Ascending aorta (tissue), 2 donors: ENCODE data around the gene SLC25A45. TPM values are rescaled to one million over a fixed set of nuclear protein-coding genes. Genes with fewer than 3 reads are reported as not detected.

Experiments
- DNase-seq, 2 donors: peaks; one replicate each; pipeline ENCODE4 v3.0.0-alpha.2; 2019; ENCODE audit warnings: low spot score in 2 of 2
- H3K27ac ChIP-seq, 2 donors: fragments of 200-600 bp; sonication (generic); one replicate each; pipeline ENCODE4 v1.5.1; 2016 to 2017; ENCODE audit warnings: mild to moderate bottlenecking in 1 of 2
- H3K27me3 ChIP-seq: fragments of 200-600 bp; sonication (generic); one replicate; pipeline ENCODE4 v1.5.1; 2017
- H3K36me3 ChIP-seq, 2 donors: fragments of 200-600 bp; sonication (generic); one replicate each; pipeline ENCODE4 v1.5.1; 2016
- H3K4me1 ChIP-seq, 2 donors: fragments of 200-600 bp; sonication (generic); one replicate each; pipeline ENCODE4 v1.5.1; 2016 to 2017; ENCODE audit warnings: mild to moderate bottlenecking in 1 of 2
- H3K4me3 ChIP-seq, 2 donors: fragments of 200-600 bp; sonication (generic); one replicate each; pipeline ENCODE4 v1.5.1; 2016 to 2017; ENCODE audit warnings: mild to moderate bottlenecking in 1 of 2
- H3K9me3 ChIP-seq, 2 donors: fragments of 200-600 bp; sonication (generic); one replicate each; pipeline ENCODE4 v1.5.1; 2016
- CTCF ChIP-seq, 3 experiments: fragments of 200-600 bp in 2 of 3; fragments of 450-650 bp in 1 of 3; sonication (generic) in 2 of 3; IDR thresholded peaks; one replicate each; pipeline ENCODE4 v1.5.1; 2016 to 2019; ENCODE audit warnings: antibody characterized with exemption in 3 of 3, mild to moderate bottlenecking in 1 of 3, moderate library complexity in 1 of 3
- intact Hi-C: fragments of 100-400 bp; cut with DNase I; formaldehyde crosslinking; loops from one replicate; pipeline ENCODE4 v1.15.1; 2023
- total RNA-seq: library from RNA; depleted of rRNA; stranded (reverse); fragments of >200 nt; gene quantifications from one replicate; pipeline ENCODE4 v1.1.0, GENCODE V29; 2016

The SLC25A45 gene
- total RNA-seq, 1 donor from 2014 or later, result 11.4 TPM

- no peaks in the 10 kb centered on the region for H3K9me3 ChIP-seq
- H3K4me3 ChIP-seq, result no peak overlapping the region
- no peak overlapping the region for H3K27ac ChIP-seq
- DNase-seq, result no peak
- intact Hi-C loops, result loop anchor here (1.0 kb wide), 1 partner anchor 15 kb away; no protein-coding TSS in a partner anchor
- no peak for TF ChIP-seq CTCF (IDR thresholded peaks at IDR 0.05)
- no peaks in the 10 kb centered on the region for H3K36me3 ChIP-seq
- H3K4me1 ChIP-seq, result peaks cover 0 to 18% of the 10 kb centered on the region in 2 donors
- no peaks in the 10 kb centered on the region for H3K27me3 ChIP-seq
Observed at GRCh38 chr11:65330544-65330943, 51.9 kb downstream of the SLC25A45 start.

GRCh38 chr11:65329944-65330403 lies 52.5 kb downstream of the SLC25A45 start:
- H3K27me3 ChIP-seq, result no peaks in the 10 kb centered on the region
- peak; percentile 66 to 73 (median 67) for TF ChIP-seq CTCF (IDR thresholded peaks at IDR 0.05)
- intact Hi-C loops, result loop anchor here (1.0 kb wide), 1 partner anchor 15 kb away; no protein-coding TSS in a partner anchor
- no peaks in the 10 kb centered on the region for H3K9me3 ChIP-seq
- H3K4me3 ChIP-seq, result no peak overlapping the region
- DNase-seq, result peak in 1 of 2 donors; percentile 94
- no peaks in the 10 kb centered on the region for H3K36me3 ChIP-seq
- no peak overlapping the region for H3K27ac ChIP-seq
- H3K4me1 ChIP-seq, result peaks cover 0 to 13% of the 10 kb centered on the region in 2 donors

- H3K9me3 ChIP-seq, result no peaks in the 10 kb centered on the region
- no peak overlapping the region for H3K27ac ChIP-seq
- H3K4me3 ChIP-seq, result no peak overlapping the region
- H3K36me3 ChIP-seq, result no peaks in the 10 kb centered on the region
- intact Hi-C loops, result no loop called here
- no peaks in the 10 kb centered on the region for H3K27me3 ChIP-seq
- peaks cover 0 to 8% of the 10 kb centered on the region in 2 donors for H3K4me1 ChIP-seq
- DNase-seq, result no peak
- TF ChIP-seq CTCF (IDR thresholded peaks at IDR 0.05), result no peak
Observed at GRCh38 chr11:65329478-65329877, 53.0 kb downstream of the SLC25A45 start.

DNA sequence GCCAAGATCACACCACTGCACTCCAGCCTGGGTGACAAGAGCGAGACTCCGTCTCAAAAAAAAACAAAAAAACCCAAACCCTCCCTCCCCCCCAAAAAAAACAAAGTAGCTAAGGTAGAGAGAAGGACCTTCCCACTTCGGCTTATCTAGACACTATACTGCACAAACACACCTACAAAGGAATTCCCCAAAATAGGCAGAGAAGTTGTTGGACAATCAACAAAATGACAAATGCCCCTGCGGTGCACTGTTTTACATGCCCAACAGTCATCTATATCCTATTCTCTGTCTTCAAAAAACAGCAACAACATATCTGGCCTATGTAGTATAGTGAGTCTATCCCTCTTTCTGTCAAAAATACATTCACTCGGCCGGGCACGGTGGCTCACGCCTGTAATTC lies 55.4 kb downstream of the SLC25A45 start:
- TF ChIP-seq CTCF (IDR thresholded peaks at IDR 0.05), result no peak
- DNase-seq, result no peak
- peaks cover 0 to 6% of the 10 kb centered on the region in 2 donors for H3K4me1 ChIP-seq
- H3K4me3 ChIP-seq, result no peak overlapping the region
- no peaks in the 10 kb centered on the region for H3K36me3 ChIP-seq
- H3K9me3 ChIP-seq, result no peaks in the 10 kb centered on the region
- H3K27me3 ChIP-seq, result no peaks in the 10 kb centered on the region
- no peak overlapping the region for H3K27ac ChIP-seq
- intact Hi-C loops, result no loop called here

DNA sequence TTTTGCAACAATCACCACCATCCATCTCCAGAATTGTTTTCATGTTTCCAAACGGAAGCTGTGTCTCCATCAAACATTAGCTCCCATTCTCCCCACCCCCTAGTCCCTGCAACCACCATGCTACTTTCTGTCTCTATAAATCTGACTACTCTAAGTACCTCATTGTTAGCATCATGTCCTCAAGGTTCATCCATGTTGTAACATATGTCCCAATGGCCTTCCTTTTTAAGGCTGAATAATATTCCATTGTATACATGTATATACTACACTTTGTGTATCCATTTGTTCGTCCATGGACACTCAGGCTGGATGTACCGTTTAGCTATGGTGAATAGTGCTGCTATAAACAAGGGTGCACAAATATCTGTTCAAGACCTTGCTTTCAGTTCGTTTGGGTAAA lies 57.0 kb downstream of the SLC25A45 start:
- DNase-seq, result no peak
- H3K27ac ChIP-seq, result no peak overlapping the region
- no peak overlapping the region for H3K4me3 ChIP-seq
- TF ChIP-seq CTCF (IDR thresholded peaks at IDR 0.05), result no peak
- H3K4me1 ChIP-seq, result peaks cover 0 to 6% of the 10 kb centered on the region in 2 donors
- H3K36me3 ChIP-seq, result peaks cover 7 to 16% of the 10 kb centered on the region in 2 donors
- no peaks in the 10 kb centered on the region for H3K27me3 ChIP-seq
- intact Hi-C loops, result no loop called here
- H3K9me3 ChIP-seq, result no peaks in the 10 kb centered on the region

Other genes starting within 250 kb of the SLC25A45 start
- 229 TPM for gene SYVN1, start 248.1 kb downstream of the SLC25A45 start, total RNA-seq
- not detected for gene SPDYC, start 212.4 kb downstream of the SLC25A45 start, total RNA-seq
- 239 TPM for gene CAPN1, start 200.7 kb downstream of the SLC25A45 start, total RNA-seq
- gene POLA2, start 120.7 kb downstream of the SLC25A45 start, total RNA-seq, result 27.4 TPM
- gene CDC42EP2, start 67.8 kb downstream of the SLC25A45 start, total RNA-seq, result 20.6 TPM
- gene DPF2, start 48.8 kb downstream of the SLC25A45 start, total RNA-seq, result 70.9 TPM
- gene TIGD3, start 27.9 kb downstream of the SLC25A45 start, total RNA-seq, result not detected
- gene FRMD8, start 4.0 kb upstream of the SLC25A45 start, total RNA-seq, result 99.3 TPM
- gene NEAT1, start 40.2 kb upstream of the SLC25A45 start, total RNA-seq, result 180 TPM
- 8,553 TPM for gene MALAT1, start 116.4 kb upstream of the SLC25A45 start, total RNA-seq
- gene SCYL1, start 142.4 kb upstream of the SLC25A45 start, total RNA-seq, result 220 TPM
- gene LTBP3, start 175.7 kb upstream of the SLC25A45 start, total RNA-seq, result 702 TPM
- 157 TPM for gene ZNRD2, start 187.8 kb upstream of the SLC25A45 start, total RNA-seq
- gene FAM89B, start 189.9 kb upstream of the SLC25A45 start, total RNA-seq, result 104 TPM
- 418 TPM for gene EHBP1L1, start 193.4 kb upstream of the SLC25A45 start, total RNA-seq
- not detected for gene KCNK7, start 213.2 kb upstream of the SLC25A45 start, total RNA-seq
- 121 TPM for gene MAP3K11, start 231.6 kb upstream of the SLC25A45 start, total RNA-seq
- 181 TPM for gene PCNX3, start 233.1 kb upstream of the SLC25A45 start, total RNA-seq